Skeletal muscle cell (primary cell): ENCODE data around the gene TLK1.
"Not testable (repeated sequence)": the region's sequence is repeated elsewhere in the genome, so short reads cannot be mapped to it uniquely, and the experiment has no call there.

Experiments
- DNase-seq: peaks from one replicate; pipeline ENCODE4 v3.0.0-alpha.2; 2010; ENCODE audit warnings: low read depth
- H3K4me3 ChIP-seq: 2 replicates; pipeline ENCODE4 v1.5.1; 2011; ENCODE audit warnings: low read depth, mild to moderate bottlenecking, control low read depth, low read length, moderate library complexity

TLK1 gene

DNA sequence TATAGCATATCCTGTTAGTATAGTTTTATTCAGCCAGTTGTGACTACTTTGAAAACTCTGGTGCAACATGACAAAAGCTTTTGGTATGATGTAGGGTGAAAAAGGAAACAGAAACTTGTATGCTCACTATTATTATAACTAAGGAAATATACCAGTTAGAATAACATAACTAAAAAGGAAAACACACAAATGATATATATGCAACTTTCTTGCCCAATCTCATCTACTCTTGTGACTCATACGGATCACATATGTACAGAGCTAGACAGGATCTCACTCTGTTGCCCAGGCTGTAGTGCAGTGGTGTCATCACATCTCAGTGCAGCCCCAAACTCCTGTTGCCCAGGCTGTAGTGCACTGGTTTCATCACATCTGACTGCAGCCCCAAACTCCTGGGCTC lies 12.4 kb upstream of the TLK1 start:
- DNase-seq: no peak
- no peak overlapping the region for H3K4me3 ChIP-seq

GRCh38 chr2:171171808-171172207 lies 11.1 kb upstream of the TLK1 start:
- DNase-seq: no peak
- H3K4me3 ChIP-seq: no peak overlapping the region

DNA sequence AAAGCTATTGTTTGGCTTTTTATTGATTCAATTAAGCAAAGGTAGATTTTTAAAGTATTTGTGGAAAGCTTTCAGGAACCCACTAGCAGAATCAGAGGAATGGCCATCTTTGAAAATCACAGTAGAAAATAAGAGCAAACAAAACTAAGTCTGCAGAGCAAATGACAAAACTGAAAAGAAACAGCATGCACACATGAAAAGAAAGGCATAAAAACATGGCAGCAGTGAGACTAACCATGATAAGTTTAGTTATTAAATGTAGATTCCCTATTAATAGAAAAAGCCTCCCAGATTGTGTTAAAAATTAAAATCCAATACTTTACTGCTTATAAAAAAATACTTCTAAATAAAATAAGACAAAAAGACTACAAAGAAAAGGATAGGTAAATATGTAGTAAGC lies 9.1 kb upstream of the TLK1 start:
- H3K4me3 ChIP-seq: no peak overlapping the region
- no peak for DNase-seq

GRCh38 chr2:171169333-171169732 lies 8.6 kb upstream of the TLK1 start:
- H3K4me3 ChIP-seq: no peak overlapping the region
- no peak for DNase-seq

- no peak overlapping the region for H3K4me3 ChIP-seq
These were observed 6.8 kb upstream of the TLK1 start for GRCh38 chr2:171167352-171167997.

DNA sequence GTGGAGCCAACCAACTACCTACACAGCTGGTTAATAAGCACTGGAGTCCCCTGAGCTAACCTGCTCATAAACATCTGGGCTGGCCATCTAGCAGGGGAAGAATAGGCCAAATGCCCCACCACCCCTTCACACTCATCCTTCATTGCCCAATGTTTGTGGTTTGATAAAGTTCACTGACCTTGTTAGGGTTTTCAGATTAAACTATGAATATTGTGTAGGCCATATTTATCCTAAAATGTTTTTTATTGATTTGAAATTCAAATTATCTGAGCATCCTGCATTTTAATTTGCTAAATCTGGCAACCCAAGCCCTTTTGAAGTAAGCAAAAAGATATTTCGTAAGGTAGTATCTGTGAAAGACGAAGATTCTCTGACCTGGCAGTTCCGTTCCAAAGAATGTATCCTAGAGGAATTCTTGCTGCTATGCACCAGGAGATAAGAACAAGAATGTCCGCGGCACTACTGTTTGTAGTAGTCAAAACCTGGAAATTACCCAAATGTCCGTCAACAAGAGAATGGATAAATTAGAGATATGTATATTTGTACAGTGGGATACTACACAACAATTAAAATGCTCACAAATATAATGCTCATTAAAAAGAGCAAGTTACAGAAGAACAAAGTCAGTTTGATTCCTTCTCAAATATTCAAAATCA lies 5.8 kb upstream of the TLK1 start:
- no peak for DNase-seq

More at GRCh38 chr2:171167352-171167997, 6.8 kb upstream of the TLK1 start:
- no peak for DNase-seq

GRCh38 chr2:171165967-171166327 lies 5.3 kb upstream of the TLK1 start:
- no peak overlapping the region for H3K4me3 ChIP-seq
- DNase-seq: no peak

More for the DNA sequence above, 5.8 kb upstream of the TLK1 start:
- H3K4me3 ChIP-seq: no peak overlapping the region

GRCh38 chr2:171163261-171163660 lies 2.6 kb upstream of the TLK1 start:
- DNase-seq: no peak
- H3K4me3 ChIP-seq: no peak overlapping the region

DNA sequence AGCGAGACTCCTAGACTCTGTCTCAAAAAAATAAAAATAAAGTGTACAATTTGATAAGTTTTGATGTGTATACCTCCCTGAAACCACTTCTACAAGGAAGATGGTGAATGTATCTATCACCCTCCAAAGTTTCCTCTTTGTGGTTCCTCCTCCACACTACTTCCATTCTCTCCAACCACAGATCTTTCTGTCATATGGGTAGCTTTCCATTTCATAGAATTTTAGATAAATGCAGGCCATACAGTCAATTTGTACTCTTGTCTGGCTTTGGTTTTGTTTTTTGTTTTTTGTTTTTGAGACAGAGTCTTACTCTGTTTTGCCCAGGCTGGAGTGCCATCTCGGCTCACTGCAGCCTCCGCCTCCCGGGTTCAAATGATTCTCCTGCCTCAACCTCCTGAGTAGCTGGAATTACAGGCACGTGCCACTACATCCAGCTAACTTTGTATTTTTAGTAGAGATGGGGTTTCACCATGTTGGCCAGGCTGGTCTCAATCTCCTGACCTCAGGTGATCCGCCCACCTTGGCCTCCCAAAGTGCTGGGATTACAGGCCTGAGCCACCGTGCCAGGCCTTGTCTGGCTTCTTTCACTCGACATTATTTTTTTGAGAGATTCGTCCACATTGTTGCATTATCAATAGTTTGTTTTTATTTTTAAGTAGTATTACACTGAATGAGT lies 2.0 kb upstream of the TLK1 start:
- H3K4me3 ChIP-seq, DNase-seq: not testable (repeated sequence)

- DNase-seq: peak; percentile 19
- H3K4me3 ChIP-seq: peak overlapping the region; percentile 91
These were observed 455 bp upstream of the TLK1 start for GRCh38 chr2:171160956-171161740.

GRCh38 chr2:171159372-171160118 lies 1.1 kb downstream of the TLK1 start:
- peak overlapping the region; percentile 91 for H3K4me3 ChIP-seq
- DNase-seq: peak; percentile 26

DNA sequence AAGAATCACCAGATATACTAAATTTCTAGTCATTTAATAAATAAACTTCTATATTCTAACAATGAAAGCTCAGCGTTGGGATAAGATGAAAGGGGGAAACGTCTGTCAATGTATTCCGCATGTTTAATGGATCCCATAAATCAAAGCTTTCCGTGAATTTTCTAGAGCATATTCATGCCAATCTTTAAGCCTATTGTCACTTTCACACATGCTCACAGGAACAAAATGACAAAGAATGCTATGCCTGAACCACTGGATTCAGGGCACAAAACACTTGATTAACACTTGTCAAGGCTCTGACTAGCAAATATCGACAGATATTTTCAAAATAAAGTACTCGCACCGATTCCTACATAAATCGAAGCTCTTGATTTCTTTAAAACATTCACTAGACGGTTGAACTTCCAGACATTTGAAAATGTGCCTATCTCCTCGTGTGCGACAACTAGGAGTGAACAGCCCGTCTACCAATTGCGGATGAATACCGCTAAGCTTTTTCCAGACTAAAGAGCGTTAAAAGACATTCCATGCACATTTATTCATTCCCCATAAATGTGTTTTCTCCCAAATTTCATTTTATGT lies 1.8 kb downstream of the TLK1 start:
- no peak for DNase-seq
- peak overlapping the region; percentile 91 for H3K4me3 ChIP-seq

GRCh38 chr2:171158036-171158789 lies 2.5 kb downstream of the TLK1 start:
- peak overlapping the region; percentile 91 for H3K4me3 ChIP-seq
- DNase-seq: no peak

- no peak for DNase-seq
- no peak overlapping the region for H3K4me3 ChIP-seq
These were observed 3.6 kb downstream of the TLK1 start for GRCh38 chr2:171157109-171157500.

GRCh38 chr2:171154348-171154747 lies 6.3 kb downstream of the TLK1 start:
- DNase-seq: no peak

DNA sequence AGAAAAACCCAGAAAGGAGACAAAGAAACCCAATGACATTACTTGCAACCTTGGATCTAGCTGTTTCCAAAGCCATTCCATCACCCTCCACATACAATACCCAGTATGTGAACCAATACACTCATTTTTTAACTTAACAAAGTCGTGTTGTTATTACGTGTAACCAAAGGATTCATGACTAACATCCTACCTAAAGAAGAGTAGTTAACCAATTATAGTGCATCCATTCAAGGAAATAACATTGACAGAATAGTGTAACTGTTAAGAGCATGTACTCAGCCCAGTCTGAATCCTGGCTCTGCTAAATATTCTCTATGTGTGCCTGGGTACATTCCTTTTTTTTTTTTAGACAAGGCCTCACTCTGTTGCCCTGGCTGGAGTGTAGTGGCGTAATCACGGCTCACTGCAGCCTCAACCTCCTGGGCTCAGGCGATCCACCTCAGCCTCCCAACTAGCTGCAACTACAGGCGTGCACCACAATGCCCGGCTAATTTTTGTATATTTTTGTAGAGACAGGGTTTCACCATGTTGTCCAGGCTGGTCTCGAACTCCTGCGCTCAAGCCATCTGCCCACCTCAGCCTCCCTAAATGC lies 9.9 kb downstream of the TLK1 start:
- DNase-seq: no peak

More at GRCh38 chr2:171154348-171154747, 6.3 kb downstream of the TLK1 start:
- no peak overlapping the region for H3K4me3 ChIP-seq

DNA sequence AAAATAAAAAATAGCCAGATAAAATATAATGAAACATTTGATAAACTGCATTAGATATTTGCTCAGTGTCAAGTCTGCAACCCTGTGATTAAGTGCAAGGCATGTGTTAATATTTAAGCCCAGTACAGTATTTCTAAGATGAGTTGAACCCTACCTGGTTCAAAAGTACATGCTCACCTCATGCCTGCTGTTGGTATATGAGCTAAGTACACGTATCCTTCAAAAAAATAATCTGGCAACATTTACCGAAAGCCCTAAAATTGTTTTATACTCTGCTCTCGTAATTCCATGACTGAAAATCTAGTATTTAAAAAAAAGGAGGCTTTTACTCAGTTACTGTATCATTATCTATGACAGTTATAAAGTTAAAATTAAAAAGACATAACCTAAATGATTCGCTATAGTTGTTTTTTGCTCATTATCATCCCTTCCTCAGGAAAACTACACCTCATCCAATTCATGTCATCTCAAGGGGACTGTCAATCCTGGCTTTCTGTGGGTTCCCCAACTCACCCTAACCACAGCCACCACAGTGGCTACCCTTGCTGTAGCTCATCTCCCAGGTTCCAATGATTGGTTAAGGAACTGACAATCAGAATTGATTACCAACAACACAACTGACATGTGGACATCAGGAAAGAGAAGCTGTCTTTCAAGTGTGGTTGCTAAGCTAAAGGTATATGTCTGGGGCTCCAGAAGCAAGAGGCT lies 10.6 kb downstream of the TLK1 start:
- no peak overlapping the region for H3K4me3 ChIP-seq
- no peak for DNase-seq

More for the DNA sequence above, 9.9 kb downstream of the TLK1 start:
- H3K4me3 ChIP-seq: no peak overlapping the region
